ENCODE data around the gene ZFAND5.

ZFAND5 gene

DNA sequence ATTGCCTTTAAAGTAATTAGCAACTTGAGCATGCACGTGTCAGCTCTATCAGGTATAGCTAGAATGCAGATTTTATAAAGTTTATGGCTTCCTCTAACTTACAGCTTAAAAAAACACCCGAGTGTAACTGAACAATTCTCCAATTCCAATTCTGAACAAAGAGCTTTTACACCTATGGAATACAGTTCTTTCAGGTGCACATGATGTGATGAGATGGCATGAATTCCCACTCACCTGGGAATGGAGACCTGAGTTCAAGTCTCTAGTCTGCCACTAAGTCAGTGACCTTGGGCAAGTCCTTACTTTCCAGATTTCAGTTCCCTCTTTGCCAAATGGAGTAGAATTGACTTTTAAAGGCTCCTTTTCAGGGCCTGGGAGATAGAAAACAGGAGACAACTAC is 1.8 kb downstream of the ZFAND5 start:
- DNase-seq (ENCODE audit: low spot score): peak; percentile 34

DNA sequence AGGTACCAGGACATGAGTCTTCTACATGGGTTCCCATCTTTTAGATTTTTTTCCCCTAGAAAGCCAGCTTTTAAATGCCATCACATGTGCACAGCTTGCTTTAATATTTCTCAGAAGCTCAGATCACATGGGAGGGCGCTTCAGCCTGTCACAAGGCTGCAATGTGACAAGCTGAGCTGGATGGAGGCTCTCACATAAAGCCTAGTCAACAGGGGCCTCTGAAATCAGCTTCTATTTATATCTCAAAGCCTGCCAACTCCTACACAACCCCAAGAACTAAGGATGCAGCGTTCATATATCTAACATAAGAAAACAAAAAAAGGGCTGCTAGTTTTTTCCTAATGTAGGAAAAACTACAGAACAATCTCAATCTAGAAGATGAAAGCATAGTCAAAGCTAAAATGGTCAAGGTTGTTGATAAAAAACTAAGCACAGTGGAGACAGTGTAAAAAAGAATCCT is 2.3 kb downstream of the ZFAND5 start:
- DNase-seq (ENCODE audit: low spot score): peak; percentile 73

DNA sequence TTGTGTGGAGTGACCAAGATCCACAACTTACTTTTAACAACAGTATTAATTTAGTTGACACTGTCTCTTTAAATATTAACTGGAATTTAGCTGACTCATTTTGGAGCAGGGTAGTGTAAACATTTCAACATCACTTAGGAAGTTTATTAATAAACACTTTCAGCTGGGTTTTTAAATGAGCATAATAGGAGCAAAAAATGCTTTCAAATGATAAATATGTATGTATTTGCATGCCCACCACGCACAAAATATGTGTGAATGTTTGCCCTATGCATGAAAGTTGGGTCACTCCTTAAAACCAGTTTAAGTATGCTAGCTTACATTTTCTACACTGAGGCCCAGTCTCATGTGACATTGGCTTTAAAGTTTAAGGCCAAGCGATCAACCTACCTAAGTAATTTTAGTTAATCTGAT is 2.9 kb downstream of the ZFAND5 start:
- peak; percentile 75 for DNase-seq (ENCODE audit: low spot score)

DNA sequence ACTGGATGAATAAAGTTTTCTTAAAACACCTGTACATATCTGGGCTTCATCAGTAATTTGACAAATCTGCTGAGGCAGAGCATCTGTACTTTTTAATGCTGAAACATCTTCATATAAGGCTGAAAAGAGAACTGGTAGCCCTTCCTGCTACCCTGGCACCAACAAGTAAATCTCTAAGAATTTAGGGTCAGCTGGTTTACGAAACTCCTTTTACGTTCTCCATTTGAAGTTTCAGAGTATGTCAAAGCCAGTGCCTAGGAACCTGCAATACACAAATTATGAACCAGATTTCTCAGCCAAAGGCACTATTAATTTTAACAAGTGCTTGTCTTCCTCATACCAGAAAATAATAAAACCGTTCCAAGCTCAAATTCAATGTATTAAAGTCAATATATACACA is 3.8 kb downstream of the ZFAND5 start:
- DNase-seq (ENCODE audit: low spot score): no peak

DNA sequence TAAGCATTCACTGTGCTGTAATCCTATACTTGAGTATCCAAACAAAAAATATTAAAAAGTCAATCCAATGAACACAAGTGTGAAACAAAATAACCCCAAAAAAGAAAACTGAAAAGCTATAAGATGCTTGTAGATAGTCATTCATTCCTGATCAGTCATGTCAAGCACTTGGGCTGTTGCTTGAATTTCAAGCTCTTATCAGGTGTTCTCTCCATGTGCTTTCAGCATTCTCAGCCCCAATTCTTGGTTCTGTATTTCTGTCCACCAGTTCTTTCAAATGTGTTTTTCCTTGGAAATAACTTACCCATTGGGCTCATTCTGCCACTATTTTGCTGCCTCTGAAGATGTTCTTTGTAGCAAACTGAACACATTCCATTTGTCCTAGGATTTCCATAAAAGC is 4.7 kb downstream of the ZFAND5 start:
- no peak for DNase-seq (ENCODE audit: low spot score)

DNA sequence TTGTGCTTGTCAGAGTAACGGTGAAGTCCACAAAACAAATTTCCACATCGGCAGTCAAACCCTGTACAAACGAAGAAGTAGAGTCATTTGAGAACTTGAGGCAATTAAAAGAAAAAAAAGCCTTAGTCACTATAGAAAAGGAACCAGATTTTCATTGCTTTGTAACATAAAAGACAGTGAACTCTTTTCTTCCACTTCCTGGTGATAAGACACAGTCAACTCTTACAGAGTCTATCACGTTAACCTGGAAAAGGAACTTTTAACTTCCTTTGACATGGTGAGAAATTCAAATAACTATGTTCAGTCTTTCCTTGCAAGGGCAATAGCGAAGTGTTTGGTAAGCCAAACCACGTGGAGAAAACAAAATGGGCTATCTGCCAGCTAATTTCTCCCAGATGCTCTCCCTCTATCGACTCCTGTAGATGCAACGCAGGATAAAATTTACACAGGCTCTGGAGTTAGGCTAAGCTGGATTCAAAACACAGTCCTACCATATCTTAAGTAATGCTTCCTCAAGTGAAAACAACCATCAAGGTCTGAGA is 8.9 kb downstream of the ZFAND5 start:
- DNase-seq (ENCODE audit: low spot score): no peak

DNA sequence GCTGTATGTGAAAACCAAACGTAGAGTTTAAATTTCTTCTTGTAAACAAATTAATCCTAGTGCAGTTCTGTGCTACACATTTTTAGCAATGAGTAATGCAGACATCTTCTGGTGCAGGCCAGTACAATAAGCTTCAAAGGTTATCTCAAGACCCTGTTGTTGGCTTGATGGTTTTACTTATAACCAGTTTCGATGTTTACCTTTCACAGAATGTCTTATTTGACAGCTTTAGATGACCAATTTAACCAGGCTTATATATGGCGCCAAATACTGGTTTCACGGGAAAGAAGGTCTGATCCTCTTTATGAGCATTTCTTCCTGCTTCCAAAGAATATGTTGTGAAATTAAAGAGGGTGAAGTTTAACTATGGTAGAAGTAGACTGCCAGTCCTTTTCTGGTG is 9.9 kb downstream of the ZFAND5 start:
- DNase-seq (ENCODE audit: low spot score): no peak

DNA sequence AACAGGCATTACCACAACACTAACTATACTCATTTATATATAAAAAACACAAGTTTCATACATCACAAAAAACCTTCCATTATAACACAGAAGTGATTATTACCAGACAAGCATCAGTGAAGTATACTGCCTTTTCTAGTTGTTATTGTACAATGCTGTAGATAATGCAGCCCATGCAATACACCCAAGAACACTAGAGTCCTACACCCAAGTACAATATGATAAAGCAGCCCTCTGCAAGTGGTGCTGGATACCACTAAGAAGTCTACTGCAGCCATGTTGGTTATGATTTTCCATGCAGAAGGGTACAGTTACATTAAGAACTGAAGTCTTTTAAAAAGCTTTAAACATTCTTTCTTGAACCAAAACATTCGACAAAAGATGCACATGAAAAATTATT is 10.3 kb downstream of the ZFAND5 start:
- DNase-seq (ENCODE audit: low spot score): no peak

DNA sequence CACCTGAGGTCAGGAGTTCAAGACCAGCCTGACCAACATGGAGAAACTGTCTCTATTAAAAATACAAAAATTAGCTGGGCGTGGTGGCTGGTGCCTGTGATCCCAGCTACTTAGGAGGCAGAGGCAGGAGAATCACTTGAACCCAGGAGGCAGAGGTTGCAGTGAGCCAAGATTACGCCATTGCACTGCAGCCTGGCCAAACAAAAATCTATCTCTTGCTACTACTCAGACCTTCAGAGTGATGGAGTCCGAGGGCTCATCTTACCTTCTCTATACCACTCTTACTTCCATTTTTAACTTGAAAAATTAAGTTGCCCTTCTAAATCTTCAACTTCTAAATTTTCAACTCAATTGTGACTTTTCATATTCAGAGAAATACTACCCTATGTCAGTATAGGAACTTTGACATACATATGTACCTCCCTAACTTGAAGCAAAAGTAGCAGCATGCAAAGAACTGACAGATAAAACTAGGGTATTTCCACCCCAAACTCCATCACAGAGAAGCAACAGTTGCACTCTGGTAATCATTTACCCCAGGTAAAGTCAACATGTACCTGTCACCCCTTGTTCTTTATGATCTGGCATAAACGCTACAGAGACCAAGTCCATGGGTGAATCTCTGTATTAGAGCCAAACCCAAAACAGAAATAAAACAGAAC is 11.4 kb downstream of the ZFAND5 start:
- DNase-seq (ENCODE audit: low spot score): no peak

DNA sequence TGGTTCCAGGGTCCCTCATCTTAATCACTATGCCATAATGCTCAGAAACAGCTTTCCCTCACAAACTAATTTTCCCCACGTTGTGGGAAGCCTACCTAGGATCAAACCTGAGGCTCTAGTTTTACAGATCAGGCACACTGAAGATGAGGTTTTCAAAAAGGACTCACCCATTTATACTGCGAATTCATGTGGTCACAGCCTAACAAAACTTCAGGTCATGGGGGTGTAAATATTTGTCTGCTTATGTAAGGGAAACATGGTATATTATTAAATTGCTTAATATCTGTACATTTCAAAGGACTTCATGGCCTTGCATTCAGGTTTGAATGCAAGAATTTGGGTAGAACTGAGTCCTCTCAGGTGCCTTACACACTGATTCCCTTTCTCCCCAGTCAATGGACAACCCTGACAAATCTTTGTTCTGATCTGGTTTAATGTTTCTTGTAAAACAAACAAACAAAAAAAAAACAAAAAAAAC is 12.1 kb downstream of the ZFAND5 start:
- DNase-seq (ENCODE audit: low spot score): no peak

DNA sequence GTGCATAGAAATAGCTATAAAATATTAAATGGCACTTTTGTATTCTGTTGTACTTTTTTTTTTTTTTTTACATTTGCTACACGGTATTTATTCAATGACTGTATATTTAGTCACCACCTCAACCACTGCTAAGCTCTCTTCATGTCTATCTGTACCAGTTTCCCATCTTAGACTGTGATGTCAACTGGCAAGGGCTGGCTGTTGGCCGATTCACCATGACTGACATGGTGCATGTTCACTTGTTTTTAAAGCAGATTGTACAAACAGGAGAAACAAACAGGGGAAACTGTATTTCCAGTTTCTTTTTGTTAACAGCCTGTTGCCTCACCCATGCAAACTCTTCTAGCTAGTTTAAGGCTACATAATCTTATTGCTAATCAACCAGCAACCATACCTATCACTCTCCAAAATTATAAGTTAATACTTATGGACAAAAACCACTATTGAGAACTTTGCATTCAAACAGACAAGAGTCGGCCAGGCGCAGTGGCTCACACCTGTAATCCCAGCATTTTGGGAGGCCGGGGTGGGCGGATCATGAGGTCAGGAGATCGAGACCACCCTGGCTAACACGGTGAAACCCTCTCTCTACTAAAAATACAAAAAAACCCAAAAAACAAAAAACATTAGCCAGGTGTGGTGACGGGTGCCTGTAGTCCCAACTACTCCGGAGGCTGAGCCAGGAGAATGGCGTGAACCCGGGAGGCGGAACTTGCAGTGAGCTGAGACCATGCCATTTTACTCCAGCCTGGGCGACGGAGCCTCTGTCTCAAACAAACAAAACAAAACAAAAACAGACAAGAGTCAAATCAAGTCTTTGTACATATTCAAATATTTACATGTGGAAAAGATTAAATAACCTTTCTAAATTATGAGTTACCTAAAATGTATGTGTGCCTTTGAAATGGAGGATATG is 13.2 kb downstream of the ZFAND5 start:
- no peak for DNase-seq (ENCODE audit: low spot score)

DNA sequence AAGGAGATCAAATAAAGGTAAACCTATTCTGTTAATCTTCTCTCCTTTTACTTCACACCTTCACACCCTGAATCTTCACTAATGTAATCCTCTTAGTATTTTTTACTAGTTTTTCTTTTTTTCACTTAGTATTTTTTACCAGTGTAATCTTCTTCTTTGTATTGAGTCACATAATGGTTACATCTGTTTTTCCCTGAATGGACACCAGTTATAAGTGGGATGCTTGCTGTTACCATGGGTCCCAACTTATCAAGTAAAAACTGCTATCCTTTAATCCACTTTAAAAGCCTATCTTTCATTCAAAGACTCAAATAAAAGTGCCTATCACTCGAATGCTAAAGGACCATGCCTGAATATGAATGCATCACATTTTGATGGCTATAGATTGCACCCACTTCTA is 15.1 kb downstream of the ZFAND5 start:
- DNase-seq (ENCODE audit: low spot score): no peak

DNA sequence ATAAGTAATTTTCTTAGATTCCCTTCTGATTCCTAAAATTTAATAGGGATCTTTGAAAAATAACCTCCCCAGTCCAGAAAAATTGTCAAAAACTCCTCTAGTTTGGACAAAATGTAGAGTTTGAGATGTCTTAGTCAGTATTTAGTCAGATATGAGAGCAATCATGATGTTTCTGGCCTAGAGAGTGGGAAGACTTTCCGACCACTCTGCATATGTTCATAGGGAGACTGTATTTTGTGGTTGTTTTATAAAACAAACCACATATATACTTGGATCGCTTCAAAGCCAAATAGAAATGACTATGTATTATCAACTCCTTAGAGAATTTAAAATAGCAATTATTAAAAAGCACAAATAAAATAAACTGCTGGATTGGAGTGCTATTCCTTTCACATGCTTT is 15.8 kb downstream of the ZFAND5 start:
- DNase-seq (ENCODE audit: low spot score): no peak

DNA sequence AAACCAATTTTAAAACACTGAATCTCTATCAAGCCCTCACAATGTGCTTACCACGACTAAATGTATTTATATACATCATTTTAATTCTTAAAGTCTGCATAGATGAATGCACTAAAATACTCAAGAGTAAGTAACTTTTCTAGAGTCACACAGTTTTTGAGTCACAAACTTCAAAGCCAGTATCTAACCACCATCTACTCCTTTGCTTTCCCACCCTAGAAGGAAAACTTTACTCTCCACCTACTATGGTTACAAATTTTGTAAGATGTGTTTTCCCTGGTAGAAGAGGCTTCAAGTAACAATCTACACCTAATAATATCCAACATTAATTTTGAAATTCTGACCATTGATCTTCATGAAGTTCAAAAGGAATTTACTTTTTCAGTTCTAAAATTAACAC is 18.7 kb downstream of the ZFAND5 start:
- no peak for DNase-seq (ENCODE audit: low spot score)

DNA sequence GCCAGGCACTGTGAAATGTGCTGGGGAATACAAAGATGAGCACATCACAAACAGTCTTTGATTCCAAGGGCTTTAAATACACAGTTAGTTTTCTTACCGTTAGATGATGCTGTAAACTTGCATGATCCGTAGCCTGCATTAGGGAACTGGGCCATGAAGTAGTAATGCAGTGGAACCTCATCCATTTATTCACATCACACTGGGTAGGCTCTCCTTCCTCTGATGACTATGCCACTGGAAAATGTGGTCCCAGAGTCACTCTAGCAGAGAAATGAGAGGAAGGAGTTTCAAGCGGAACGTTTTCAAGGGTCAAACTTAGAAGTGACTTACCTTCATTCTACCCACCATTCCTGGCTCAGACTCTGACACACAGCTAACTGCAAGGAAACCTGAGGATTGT is 26.4 kb downstream of the ZFAND5 start:
- DNase-seq (ENCODE audit: low spot score): no peak

DNA sequence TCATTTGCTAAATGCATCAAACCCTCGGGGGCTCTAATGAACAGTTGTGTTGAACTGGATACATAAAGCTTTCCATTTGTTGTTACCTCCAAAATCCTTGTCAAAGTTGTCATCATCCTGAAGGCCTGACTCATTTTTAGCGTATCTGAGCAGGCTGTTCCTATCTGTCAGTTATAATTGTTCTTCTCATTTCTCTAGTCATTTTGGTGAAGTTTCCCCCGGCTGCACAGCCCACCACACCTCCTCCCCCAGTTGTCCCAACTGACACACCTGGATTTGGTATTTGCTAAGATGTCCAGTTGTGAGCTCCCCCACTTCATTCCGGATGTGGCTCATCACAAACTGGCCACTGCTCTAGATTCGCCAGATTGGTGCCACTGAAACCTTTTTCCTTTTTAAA is 27.7 kb downstream of the ZFAND5 start:
- no peak for DNase-seq (ENCODE audit: low spot score)

DNA sequence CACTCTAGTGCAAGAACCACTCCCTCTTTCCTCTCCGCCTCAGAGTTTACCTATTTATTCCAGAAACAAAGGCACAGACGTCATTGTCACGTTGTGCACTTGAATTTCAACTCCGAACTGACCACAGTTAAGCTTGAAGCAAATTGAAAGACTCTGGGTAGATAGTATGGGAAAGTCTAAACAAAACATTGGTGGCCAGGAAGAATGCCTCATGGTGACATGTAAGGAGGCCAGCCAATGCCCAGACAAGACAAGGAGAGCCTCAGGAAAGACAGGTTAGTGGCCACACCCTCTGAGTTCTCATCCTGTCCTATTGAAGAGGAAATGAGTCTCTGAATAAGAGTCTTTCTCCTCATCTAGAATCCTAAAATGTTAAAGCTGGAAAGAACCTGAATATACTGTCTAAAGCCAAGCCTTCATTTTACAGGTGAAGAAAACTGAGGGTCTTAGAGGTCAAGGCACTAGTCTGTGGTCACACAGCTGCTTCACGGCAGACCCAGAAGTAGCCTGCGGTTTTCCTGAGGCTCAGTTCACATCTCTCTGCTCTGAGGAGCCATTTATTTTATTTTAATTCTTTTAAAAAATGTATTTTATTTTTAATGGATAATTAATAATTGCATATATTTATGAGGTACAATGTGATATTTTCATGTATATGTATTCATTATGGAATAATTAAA is 30.2 kb downstream of the ZFAND5 start:
- DNase-seq (ENCODE audit: low spot score): no peak

DNA sequence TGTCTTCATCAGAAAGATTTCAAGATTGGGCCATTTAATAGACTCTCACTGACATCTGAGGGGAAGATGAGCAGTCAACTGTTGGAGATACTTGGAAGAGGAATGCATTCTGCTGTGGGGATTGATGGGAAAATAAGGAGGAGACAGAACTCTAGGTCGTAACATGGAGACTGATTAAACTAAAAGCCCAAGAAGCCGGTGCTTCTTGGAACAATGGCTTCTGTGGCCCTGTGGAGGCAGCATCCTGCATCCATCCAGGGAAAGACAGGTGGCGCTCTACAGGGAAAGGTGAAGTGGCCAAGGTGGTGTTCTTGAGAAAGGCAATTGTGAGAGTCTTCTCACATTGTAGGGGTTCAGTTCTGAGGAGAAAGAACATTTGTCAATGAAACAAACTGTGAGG is 31.3 kb downstream of the ZFAND5 start:
- DNase-seq (ENCODE audit: low spot score): peak; percentile 31

DNA sequence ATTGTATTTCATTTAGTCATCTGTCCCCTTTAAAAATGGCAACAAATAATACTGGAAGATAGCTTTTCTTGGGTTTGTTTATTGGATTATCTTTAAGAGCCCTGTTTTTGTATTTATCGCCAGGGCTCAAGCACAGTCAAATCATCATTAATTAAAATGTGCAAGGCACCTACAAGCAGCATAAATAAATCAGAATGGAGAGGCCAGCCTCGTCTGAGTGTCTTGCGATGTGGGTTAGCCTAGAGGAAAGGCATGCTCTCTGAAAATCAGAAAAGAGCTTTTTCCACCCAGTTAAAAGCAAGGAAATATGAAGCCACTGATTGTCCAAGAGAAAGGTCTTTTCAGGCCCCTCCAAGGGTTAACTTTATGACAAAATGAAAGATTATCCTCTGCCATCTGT is 31.8 kb downstream of the ZFAND5 start:
- no peak for DNase-seq (ENCODE audit: low spot score)

DNA sequence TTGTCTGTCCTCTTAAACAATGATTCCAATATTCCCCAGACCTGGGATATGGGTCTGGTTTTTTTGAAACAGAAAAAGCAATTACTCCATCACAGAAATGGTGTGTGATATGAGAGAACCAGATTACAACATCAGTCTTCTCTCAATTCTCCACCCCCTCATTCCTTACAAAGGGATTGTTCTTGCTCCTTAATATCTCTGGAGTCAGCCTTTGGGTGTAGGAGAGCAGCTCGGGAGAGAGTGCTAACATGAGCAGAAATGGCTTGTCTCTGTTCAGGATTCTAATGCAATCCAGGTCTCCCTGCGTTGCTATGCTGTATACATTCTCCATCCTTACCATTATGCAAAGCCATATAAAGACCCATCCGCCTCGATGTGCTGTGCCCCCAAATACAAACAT is 32.7 kb downstream of the ZFAND5 start:
- no peak for DNase-seq (ENCODE audit: low spot score)

DNA sequence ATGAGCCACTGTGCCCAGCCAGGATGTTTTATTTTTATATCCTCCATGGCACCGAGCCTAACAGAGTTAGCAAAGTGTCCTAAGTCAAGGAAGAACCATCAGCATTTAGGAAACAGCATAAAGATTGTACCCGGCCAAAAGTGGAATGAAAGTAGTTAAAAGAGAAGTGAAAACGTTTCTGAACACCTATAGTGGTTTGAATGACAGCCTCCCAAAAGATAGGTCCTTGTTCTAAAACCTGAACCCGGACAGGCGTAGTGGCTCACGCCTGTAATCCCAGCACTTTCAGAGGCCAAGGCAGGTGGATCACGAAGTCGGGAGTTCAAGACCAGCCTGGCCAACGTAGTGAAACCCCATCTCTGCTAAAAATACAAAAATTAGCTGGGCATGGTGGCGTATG is 37.4 kb downstream of the ZFAND5 start:
- DNase-seq (ENCODE audit: low spot score): no peak

DNA sequence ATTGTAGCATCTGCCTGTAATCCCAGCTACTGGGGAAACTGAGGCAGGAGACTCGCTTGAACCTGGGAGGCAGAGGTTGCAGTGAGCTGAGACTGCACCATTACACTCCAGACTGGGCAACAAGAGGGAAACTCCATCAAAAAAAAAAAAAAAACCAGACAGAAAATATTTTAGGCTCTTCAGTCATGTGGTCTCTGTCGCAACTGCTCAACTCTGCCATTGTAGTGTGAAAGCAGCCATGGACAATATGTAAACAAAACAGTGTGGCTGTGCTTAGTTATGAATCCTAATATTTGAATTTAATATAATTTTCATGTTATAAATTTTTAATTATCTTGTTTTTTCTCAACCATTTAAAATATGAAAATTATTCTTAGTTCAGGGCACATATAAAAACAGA is 38.4 kb downstream of the ZFAND5 start:
- no peak for DNase-seq (ENCODE audit: low spot score)

DNA sequence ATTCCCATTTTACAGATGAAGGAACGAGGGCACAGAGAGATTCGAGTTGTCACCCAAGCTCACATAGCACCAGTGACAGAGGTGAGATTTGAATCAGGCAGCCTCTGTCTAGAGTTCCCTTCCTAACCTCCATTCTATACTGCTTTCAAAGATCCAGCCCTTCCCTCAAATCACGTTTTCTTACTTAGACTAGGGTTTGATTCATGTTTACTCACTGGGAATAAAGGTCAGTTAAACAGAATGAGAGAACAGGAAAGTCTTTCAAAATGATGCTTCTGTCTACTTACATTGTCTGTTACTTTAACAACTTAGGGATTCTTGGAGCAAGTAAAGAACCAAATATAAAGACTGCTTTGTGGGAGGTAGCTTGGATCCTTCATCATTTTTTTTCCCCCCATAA is 40.0 kb downstream of the ZFAND5 start:
- DNase-seq (ENCODE audit: low spot score): no peak

All from hematopoietic multipotent progenitor cell treated with erythropoietin and hydrocortisone succinate and interleukin-3 and kit ligand, for 15 days (in vitro differentiated cells).